ENCODE results near the gene TRPM8. TPM values are rescaled to one million over a fixed set of nuclear protein-coding genes. Genes with fewer than 3 reads are reported as not detected.

Gene TRPM8
- total RNA-seq, 1 experiment from 2014 or later = 0.31 TPM

GRCh38 chr2:233922471-233922870, 5.3 kb downstream of the TRPM8 start:
- no peak for DNase-seq
- no peak overlapping the region for H3K4me3 ChIP-seq (ENCODE audit: insufficient read depth, low read depth, low read length)
- H3K27me3 ChIP-seq (ENCODE audit: control insufficient read depth, insufficient read depth, low read length) = no peaks in the 10 kb centered on the region
- H3K36me3 ChIP-seq (replicated peaks; ENCODE audit: control insufficient read depth, insufficient read depth, low read length) = no peaks in the 10 kb centered on the region

- peak; percentile 41 for DNase-seq
- H3K36me3 ChIP-seq (replicated peaks; ENCODE audit: control insufficient read depth, insufficient read depth, low read length) = no peaks in the 10 kb centered on the region
- no peaks in the 10 kb centered on the region for H3K27me3 ChIP-seq (ENCODE audit: control insufficient read depth, insufficient read depth, low read length)
- no peak overlapping the region for H3K4me3 ChIP-seq (ENCODE audit: insufficient read depth, low read depth, low read length)
These were observed 8.2 kb downstream of the TRPM8 start for GRCh38 chr2:233925402-233925801.

- Histone ChIP-seq H3K36me3 (replicated peaks; ENCODE audit: control insufficient read depth, insufficient read depth, low read length) (no peaks in the 10 kb centered on the region), H3K4me3 (ENCODE audit: insufficient read depth, low read depth, low read length) (no peak overlapping the region), H3K27me3 (ENCODE audit: control insufficient read depth, insufficient read depth, low read length) (no peaks in the 10 kb centered on the region)
- DNase-seq = no peak
These were observed 9.6 kb downstream of the TRPM8 start for GRCh38 chr2:233926806-233927205.

GRCh38 chr2:233928594-233929351, 11.6 kb downstream of the TRPM8 start:
- no peaks in the 10 kb centered on the region for H3K36me3 ChIP-seq (replicated peaks; ENCODE audit: control insufficient read depth, insufficient read depth, low read length)
- H3K27me3 ChIP-seq (ENCODE audit: control insufficient read depth, insufficient read depth, low read length) = no peaks in the 10 kb centered on the region
- peak; percentile 62 for DNase-seq
- no peak overlapping the region for H3K4me3 ChIP-seq (ENCODE audit: insufficient read depth, low read depth, low read length)

- Histone ChIP-seq H3K4me3 (ENCODE audit: insufficient read depth, low read depth, low read length) (no peak overlapping the region), H3K27me3 (ENCODE audit: control insufficient read depth, insufficient read depth, low read length) (no peaks in the 10 kb centered on the region), H3K36me3 (replicated peaks; ENCODE audit: control insufficient read depth, insufficient read depth, low read length) (no peaks in the 10 kb centered on the region)
- peak; percentile 52 for DNase-seq
These were observed 12.3 kb downstream of the TRPM8 start for GRCh38 chr2:233929352-233930022.

- DNase-seq = no peak
These were observed 17.4 kb downstream of the TRPM8 start for GRCh38 chr2:233934524-233934923.

GRCh38 chr2:233935426-233935825, 18.3 kb downstream of the TRPM8 start:
- no peak overlapping the region for H3K4me3 ChIP-seq (ENCODE audit: insufficient read depth, low read depth, low read length)
- no peaks in the 10 kb centered on the region for H3K27me3 ChIP-seq (ENCODE audit: control insufficient read depth, insufficient read depth, low read length)
- DNase-seq = no peak
- H3K36me3 ChIP-seq (replicated peaks; ENCODE audit: control insufficient read depth, insufficient read depth, low read length) = no peaks in the 10 kb centered on the region

More at GRCh38 chr2:233934524-233934923, 17.4 kb downstream of the TRPM8 start:
- Histone ChIP-seq H3K4me3 (ENCODE audit: insufficient read depth, low read depth, low read length) (no peak overlapping the region), H3K27me3 (ENCODE audit: control insufficient read depth, insufficient read depth, low read length) (no peaks in the 10 kb centered on the region), H3K36me3 (replicated peaks; ENCODE audit: control insufficient read depth, insufficient read depth, low read length) (no peaks in the 10 kb centered on the region)

GRCh38 chr2:233936089-233936488, 18.9 kb downstream of the TRPM8 start:
- Histone ChIP-seq H3K27me3 (ENCODE audit: control insufficient read depth, insufficient read depth, low read length) (no peaks in the 10 kb centered on the region), H3K4me3 (ENCODE audit: insufficient read depth, low read depth, low read length) (no peak overlapping the region), H3K36me3 (replicated peaks; ENCODE audit: control insufficient read depth, insufficient read depth, low read length) (no peaks in the 10 kb centered on the region)
- DNase-seq = no peak

- no peaks in the 10 kb centered on the region for H3K27me3 ChIP-seq (ENCODE audit: control insufficient read depth, insufficient read depth, low read length)
- no peak for DNase-seq
- H3K4me3 ChIP-seq (ENCODE audit: insufficient read depth, low read depth, low read length) = peak overlapping the region; percentile 17; the same call in 1 of the 2 replicates
- no peaks in the 10 kb centered on the region for H3K36me3 ChIP-seq (replicated peaks; ENCODE audit: control insufficient read depth, insufficient read depth, low read length)
These were observed 21.6 kb downstream of the TRPM8 start for GRCh38 chr2:233938676-233939370.

GRCh38 chr2:233940376-233941276, 23.5 kb downstream of the TRPM8 start:
- Histone ChIP-seq H3K36me3 (replicated peaks; ENCODE audit: control insufficient read depth, insufficient read depth, low read length) (no peaks in the 10 kb centered on the region), H3K4me3 (ENCODE audit: insufficient read depth, low read depth, low read length) (no peak overlapping the region), H3K27me3 (ENCODE audit: control insufficient read depth, insufficient read depth, low read length) (no peaks in the 10 kb centered on the region)
- DNase-seq = no peak

GRCh38 chr2:233942731-233943130, 25.6 kb downstream of the TRPM8 start:
- Histone ChIP-seq H3K4me3 (ENCODE audit: insufficient read depth, low read depth, low read length) (no peak overlapping the region), H3K27me3 (ENCODE audit: control insufficient read depth, insufficient read depth, low read length) (no peaks in the 10 kb centered on the region), H3K36me3 (replicated peaks; ENCODE audit: control insufficient read depth, insufficient read depth, low read length) (no peaks in the 10 kb centered on the region)
- no peak for DNase-seq

GRCh38 chr2:233944269-233944668, 27.1 kb downstream of the TRPM8 start:
- H3K36me3 ChIP-seq (replicated peaks; ENCODE audit: control insufficient read depth, insufficient read depth, low read length) = no peaks in the 10 kb centered on the region
- no peaks in the 10 kb centered on the region for H3K27me3 ChIP-seq (ENCODE audit: control insufficient read depth, insufficient read depth, low read length)

GRCh38 chr2:233944722-233945121, 27.5 kb downstream of the TRPM8 start:
- no peak for DNase-seq
- Histone ChIP-seq H3K4me3 (ENCODE audit: insufficient read depth, low read depth, low read length) (no peak overlapping the region), H3K36me3 (replicated peaks; ENCODE audit: control insufficient read depth, insufficient read depth, low read length) (no peaks in the 10 kb centered on the region), H3K27me3 (ENCODE audit: control insufficient read depth, insufficient read depth, low read length) (no peaks in the 10 kb centered on the region)

More at GRCh38 chr2:233944269-233944668, 27.1 kb downstream of the TRPM8 start:
- DNase-seq = no peak
- no peak overlapping the region for H3K4me3 ChIP-seq (ENCODE audit: insufficient read depth, low read depth, low read length)

GRCh38 chr2:233945146-233945545, 28.0 kb downstream of the TRPM8 start:
- H3K4me3 ChIP-seq (ENCODE audit: insufficient read depth, low read depth, low read length) = no peak overlapping the region
- no peaks in the 10 kb centered on the region for H3K36me3 ChIP-seq (replicated peaks; ENCODE audit: control insufficient read depth, insufficient read depth, low read length)
- no peak for DNase-seq
- H3K27me3 ChIP-seq (ENCODE audit: control insufficient read depth, insufficient read depth, low read length) = no peaks in the 10 kb centered on the region
